GM18499 (cell line): ENCODE results near the gene MYH9.

Experiments used
- ATAC-seq: cut with Tn5 transposase; IDR thresholded peaks from one replicate; pipeline ENCODE4 v1.9.1; 2021; ENCODE audit warnings: moderate number of reproducible peaks; ENCODE audit not compliant: insufficient read depth, unreplicated experiment

The MYH9 gene

GRCh38 chr22:36321797-36322601 is 65.8 kb downstream of the MYH9 start:
- ATAC-seq: no peak

GRCh38 chr22:36320553-36320952 is 67.2 kb downstream of the MYH9 start:
- no peak for ATAC-seq

- no peak for ATAC-seq
Measured at GRCh38 chr22:36319595-36320497, 67.9 kb downstream of the MYH9 start.

GRCh38 chr22:36318442-36318841 is 69.3 kb downstream of the MYH9 start:
- ATAC-seq: no peak

- no peak for ATAC-seq
Measured at GRCh38 chr22:36317658-36318271, 70.0 kb downstream of the MYH9 start.

GRCh38 chr22:36316419-36316818 is 71.3 kb downstream of the MYH9 start:
- no peak for ATAC-seq

- no peak for ATAC-seq
Measured at GRCh38 chr22:36315325-36315724, 72.4 kb downstream of the MYH9 start.

- ATAC-seq: no peak
Measured at GRCh38 chr22:36311386-36312085, 76.2 kb downstream of the MYH9 start.

- no peak for ATAC-seq
Measured at GRCh38 chr22:36308880-36309279, 78.9 kb downstream of the MYH9 start.

- ATAC-seq: no peak
Measured at GRCh38 chr22:36306227-36306626, 81.5 kb downstream of the MYH9 start.

- no peak for ATAC-seq
Measured at GRCh38 chr22:36305813-36306212, 82.0 kb downstream of the MYH9 start.

- ATAC-seq: no peak
Measured at GRCh38 chr22:36304429-36304828, 83.3 kb downstream of the MYH9 start.

- no peak for ATAC-seq
Measured at GRCh38 chr22:36303874-36304273, 83.9 kb downstream of the MYH9 start.

- ATAC-seq: no peak
Measured at GRCh38 chr22:36303115-36303467, 84.7 kb downstream of the MYH9 start.

- ATAC-seq: no peak
Measured at GRCh38 chr22:36302439-36303114, 85.2 kb downstream of the MYH9 start.

GRCh38 chr22:36301851-36302250 is 85.9 kb downstream of the MYH9 start:
- no peak for ATAC-seq

- ATAC-seq: no peak
Measured at GRCh38 chr22:36301384-36301828, 86.4 kb downstream of the MYH9 start.

GRCh38 chr22:36300396-36301212 is 87.2 kb downstream of the MYH9 start:
- ATAC-seq: no peak

GRCh38 chr22:36299911-36300310 is 87.9 kb downstream of the MYH9 start:
- no peak for ATAC-seq
